NCI-H2196 treated with DMSO at 0.1 percent for 48 hours (cell line): Measurements from ENCODE around the gene MUC5B.
"Not testable (repeated sequence)": the region's sequence is repeated elsewhere in the genome, so short reads cannot be mapped to it uniquely, and the experiment has no call there.

ENCODE experiments used
- DNase-seq: peaks from one replicate; lab custom pipeline; 2025; ENCODE audit not compliant: unreplicated experiment; lab: John Stamatoyannopoulos, UW

The MUC5B gene

DNA sequence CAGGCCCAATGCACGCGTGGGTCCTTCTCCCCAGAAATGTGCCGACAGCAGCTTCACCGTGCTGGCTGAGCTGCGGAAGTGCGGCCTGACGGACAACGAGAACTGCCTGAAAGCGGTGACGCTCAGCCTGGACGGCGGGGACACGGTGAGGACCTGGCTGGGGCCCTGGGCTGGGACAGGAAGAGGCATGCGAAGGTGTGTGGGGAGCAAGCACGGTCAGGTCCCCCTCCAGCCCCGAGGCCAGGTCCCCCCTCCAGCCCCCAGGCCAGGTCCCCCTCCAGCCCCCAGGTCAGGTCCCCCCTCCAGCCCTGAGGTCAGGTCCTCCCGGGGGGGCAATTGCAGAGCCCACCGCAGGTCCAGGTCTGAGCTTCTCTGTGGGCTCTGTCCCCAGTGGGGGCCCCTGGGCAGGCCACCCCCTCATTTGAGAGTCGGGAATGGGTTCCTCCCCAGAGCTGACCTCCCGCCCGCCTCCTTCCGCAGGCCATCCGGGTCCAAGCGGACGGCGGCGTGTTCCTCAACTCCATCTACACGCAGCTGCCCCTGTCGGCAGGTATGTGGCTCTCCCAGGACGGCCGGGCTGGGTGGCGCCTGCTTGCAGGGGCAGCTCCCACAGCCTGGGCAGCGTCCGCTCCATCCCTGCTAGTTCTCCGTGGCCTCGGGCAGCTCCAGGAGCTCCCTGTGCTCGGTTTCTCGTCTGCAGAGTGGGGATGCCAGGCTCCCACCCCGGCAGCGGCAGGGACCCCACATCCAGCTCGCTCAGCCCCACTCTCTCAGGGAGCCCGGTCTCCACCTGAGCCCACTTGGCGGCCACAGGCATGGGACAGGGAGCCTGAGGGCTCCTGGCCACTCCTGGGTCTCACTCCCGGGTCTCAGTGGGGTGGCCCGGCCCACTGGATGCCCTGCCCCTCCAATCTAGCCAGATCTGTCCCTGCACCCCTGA, 7.9 kb downstream of the MUC5B start:
- no peak for DNase-seq

DNA sequence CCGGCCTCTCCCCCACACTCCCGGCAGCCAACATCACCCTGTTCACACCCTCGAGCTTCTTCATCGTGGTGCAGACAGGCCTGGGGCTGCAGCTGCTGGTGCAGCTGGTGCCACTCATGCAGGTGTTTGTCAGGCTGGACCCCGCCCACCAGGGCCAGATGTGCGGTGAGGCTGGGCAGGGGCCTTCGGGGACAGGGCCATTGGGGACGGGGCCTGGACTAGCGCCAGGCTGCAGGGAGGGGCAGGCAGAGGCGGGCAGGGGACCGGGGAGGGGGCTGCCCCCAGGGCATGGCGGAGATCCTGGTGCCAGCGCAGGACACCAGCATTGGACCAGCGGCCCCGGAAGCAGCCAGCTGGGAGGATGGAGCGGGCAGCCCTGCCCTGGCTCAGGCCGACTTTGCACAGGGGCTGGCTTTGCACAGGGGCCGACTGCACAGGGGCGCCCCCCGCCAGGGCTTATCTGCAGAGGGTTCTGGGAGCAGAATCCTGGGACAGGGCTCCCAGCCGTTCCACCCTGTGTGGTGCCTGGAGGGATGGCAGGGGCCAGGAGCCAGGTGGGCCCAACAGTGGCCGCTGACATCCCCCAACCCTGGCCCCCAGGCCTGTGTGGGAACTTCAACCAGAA, 8.6 kb downstream of the MUC5B start:
- no peak for DNase-seq

DNA sequence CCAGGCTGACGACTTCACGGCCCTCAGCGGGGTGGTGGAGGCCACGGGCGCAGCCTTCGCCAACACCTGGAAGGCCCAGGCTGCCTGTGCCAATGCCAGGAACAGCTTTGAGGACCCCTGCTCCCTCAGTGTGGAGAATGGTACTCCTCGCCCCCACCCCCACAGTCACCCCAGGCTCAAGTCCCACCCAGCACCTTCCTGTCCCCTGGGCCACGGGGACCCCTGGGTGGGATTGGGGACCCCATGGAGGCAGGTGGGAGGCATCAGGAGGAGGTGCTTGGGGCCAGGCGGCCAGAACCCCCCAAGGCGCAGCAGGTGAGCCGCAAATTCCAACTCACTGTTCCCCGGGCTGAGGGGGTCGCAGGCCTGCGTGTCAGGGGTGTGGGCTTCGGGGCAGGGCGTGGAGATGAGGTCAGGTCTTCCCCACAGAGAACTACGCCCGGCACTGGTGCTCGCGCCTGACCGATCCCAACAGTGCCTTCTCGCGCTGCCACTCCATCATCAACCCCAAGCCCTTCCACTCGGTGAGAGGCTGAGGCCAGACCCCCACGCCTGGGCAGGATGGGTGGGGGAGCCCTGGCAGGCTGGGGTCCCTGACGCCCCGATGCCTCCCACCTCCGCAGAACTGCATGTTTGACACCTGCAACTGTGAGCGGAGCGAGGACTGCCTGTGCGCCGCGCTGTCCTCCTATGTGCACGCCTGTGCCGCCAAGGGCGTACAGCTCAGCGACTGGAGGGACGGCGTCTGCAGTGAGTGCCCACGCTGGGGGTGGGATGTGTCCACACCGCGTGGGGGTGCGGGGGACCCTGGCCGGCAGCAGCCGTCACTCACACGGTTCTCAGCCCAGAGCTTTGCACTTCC, 9.4 kb downstream of the MUC5B start:
- DNase-seq = no peak

DNA sequence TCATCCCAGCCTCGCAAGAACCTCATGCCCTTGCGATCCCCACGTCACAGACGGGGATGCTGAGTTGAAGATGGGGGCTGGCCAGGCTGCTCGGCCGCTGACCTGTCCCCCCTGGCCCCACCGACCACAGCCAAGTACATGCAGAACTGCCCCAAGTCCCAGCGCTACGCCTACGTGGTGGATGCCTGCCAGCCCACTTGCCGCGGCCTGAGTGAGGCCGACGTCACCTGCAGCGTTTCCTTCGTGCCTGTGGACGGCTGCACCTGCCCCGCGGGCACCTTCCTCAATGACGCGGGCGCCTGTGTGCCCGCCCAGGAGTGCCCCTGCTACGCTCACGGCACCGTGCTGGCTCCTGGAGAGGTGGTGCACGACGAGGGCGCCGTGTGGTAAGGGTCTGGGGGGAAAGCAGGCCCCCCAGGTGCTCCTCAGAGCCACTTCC, 10.0 kb downstream of the MUC5B start:
- DNase-seq = no peak

DNA sequence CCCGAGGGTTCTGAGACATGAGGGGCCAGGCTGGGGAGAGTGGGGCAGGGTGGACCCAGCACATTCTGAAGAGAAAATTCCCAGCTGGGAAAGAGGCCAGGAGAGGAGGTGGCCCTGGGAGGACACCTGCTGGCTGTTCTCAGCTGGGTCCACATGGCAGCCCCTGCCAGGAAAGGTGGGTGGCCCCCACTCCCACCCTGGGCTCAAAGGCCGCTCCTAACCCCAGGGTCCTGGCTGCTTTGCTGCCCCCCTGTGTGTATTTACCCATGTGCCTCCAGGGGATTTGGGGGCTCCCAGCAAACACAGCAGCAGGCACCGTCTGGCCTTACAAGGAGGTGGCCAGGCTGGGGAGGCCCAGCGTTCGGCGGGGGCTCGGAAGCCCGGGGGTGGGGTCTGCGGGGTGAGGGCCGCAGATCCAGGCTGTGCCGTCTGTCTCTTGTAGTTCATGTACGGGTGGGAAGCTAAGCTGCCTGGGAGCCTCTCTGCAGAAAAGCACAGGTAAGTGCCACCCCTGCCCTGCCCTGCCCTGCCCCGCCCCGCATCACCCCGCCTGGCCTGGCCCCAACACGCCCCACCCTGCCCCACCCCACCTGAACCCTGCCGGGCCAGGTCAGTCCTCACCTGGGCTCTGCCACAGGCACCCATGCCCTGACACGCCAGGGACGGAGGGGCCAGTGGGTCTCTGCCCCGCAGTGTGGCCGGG, 10.6 kb downstream of the MUC5B start:
- DNase-seq = no peak

DNA sequence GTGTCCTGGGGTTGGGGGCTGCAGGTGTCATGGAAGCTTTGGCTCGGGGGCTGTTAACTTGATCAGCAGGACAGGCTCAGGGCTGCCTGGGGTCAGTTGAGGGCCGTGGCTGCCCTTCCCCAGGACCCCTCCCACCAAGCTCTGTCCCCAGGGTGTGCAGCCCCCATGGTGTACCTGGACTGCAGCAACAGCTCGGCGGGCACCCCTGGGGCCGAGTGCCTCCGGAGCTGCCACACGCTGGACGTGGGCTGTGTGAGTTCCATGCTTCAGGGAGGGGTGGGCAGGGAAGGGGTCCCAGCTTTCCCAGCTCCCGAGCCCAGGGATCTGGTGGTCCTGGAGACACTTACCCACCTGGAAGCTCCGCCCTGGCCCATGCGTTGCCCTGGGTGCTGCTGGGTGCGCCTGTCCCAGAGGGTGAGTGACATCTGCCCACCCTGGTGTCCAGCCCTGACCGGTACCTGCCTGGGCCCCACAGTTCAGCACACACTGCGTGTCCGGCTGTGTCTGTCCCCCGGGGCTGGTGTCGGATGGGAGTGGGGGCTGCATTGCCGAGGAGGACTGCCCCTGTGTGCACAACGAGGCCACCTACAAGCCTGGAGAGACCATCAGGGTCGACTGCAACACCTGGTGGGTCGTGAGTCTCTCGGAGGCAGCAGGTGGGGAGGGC, 11.3 kb downstream of the MUC5B start:
- DNase-seq = no peak

DNA sequence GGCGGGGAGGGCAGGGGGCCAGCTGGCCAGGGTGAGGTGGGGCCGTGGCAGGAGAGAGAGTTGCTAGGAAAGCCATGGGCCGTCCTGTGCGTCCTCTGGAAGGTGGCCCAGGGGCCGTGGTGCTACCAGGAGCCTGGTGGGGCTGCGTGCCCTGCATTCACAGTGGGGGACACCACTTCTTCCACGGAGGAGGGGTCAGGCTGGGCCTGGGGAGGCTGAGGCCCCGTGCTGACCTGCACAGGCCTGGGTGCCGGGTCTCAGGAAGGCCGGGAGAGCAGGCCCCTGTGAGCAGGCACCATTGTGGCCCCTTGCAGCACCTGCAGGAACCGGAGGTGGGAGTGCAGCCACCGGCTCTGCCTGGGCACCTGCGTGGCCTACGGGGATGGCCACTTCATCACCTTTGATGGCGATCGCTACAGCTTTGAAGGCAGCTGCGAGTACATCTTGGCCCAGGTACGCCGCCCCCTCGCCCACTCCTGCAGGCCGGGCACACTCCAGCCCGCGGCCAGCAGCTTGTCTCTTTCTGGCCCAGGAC, 12.0 kb downstream of the MUC5B start:
- no peak for DNase-seq

DNA sequence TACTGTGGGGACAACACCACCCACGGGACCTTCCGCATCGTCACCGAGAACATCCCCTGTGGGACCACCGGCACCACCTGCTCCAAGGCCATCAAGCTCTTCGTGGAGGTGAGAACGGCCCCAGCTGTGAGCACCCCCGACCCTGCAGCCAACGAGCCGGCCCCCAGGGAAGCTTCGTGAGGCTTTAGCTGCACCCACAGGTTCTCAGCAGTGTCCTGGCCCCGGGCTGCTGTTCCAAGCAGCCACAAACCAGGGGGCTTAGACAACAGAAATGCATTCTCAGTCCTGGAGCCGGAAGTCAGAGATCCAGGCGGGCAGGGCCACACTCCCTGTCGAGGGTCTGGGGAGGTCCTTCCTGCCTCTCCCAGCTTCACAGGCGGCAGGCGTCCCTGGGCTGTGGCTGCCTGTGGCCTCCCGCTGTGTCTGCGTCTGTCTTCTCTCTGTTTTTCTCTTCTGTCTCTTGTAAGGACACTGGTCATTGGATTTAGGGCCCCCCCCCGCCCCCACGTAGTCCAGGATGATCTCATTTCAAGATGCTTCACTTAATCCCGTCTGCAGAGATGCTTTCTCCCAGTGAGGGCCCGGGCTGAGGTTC, 12.5 kb downstream of the MUC5B start:
- no peak for DNase-seq

DNA sequence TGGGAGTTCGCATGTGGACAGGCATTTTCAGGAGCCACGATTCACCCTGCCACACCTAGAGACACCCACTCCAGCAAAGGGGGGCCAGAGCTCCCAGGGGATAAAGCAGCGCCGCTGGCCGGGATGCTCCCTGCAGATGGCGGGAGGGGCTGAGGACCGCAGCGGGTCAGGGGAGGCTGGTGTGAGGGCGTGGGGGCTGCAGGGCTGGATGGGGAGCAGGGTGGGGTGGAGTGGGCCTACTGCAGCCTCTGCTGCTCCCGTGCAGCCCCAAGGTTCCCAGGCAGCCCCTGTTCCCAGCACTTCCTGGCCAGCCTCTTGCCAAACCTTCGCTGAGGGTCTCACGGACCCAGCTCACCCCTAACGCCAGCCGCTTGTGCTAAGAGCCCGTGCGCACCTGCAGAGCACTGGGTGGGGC, 13.0 kb downstream of the MUC5B start:
- DNase-seq = no peak

DNA sequence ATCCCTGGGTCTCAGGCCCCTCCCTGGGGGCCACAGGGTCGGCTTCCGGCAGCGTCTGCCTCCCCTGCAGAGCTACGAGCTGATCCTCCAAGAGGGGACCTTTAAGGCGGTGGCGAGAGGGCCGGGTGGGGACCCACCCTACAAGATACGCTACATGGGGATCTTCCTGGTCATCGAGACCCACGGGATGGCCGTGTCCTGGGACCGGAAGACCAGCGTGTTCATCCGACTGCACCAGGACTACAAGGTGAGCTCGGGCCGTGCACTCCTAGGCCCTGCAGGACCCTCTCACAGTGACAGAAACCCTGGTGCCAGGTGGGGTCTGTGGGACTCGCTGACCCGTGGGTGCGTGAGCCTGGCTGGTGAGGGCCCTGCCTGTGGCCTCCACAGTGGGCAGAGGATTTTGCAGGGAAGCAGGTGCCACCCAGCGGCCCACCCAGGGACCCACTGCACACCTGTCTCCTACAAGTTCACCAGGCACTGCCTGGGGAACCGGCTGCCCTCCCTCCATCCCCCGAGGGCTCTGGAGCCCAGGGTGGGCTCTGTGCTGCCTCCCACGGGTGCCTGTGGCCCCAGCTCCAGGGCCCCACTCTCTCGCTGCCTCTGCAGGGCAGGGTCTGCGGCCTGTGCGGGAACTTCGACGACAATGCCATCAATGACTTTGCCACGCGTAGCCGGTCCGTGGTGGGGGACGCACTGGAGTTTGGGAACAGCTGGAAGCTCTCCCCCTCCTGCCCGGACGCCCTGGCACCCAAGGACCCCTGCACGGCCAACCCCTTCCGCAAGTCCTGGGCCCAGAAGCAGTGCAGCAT, 13.7 kb downstream of the MUC5B start:
- DNase-seq = no peak

DNA sequence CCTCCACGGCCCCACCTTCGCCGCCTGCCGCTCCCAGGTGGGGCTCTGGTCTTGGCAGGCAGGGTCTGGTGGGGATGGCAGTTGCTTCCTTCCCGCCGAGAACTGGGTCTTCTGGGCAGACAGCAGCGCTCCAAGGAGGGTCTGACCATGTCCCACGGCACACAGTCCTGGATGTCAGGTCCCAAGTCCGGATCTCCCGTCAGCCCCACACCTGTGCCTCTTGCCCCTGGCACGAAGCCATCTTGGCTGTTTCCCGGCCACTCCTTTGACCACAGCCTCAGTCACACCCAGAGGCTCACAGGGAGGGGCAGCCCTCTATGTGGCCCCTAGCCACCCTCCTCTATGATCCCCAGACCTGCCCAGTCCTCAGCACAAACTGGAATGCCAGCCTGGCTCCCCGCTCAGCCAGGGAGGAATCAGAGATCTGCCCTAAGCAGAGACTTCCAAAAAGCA, 14.3 kb downstream of the MUC5B start:
- no peak for DNase-seq

DNA sequence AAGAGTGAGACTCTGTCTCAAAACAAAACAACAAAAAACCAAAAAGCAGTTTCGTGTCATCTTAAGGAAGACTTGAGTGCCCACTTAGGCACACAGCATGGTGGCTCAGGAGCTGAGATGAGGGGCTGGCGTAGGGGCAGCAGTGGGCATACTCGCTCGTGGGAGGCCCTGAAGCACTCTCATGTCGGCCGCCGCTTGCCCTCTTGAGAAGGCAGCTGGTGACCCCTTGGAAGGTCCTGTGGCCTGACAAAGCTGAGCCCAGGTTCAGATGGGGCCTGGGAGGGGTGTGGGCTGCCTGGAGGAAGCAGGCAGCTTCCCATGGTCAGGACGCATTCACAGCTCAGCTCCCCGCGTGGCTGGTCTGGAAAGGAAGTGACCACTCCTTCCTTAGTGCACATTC, 15.0 kb downstream of the MUC5B start:
- DNase-seq = no peak

DNA sequence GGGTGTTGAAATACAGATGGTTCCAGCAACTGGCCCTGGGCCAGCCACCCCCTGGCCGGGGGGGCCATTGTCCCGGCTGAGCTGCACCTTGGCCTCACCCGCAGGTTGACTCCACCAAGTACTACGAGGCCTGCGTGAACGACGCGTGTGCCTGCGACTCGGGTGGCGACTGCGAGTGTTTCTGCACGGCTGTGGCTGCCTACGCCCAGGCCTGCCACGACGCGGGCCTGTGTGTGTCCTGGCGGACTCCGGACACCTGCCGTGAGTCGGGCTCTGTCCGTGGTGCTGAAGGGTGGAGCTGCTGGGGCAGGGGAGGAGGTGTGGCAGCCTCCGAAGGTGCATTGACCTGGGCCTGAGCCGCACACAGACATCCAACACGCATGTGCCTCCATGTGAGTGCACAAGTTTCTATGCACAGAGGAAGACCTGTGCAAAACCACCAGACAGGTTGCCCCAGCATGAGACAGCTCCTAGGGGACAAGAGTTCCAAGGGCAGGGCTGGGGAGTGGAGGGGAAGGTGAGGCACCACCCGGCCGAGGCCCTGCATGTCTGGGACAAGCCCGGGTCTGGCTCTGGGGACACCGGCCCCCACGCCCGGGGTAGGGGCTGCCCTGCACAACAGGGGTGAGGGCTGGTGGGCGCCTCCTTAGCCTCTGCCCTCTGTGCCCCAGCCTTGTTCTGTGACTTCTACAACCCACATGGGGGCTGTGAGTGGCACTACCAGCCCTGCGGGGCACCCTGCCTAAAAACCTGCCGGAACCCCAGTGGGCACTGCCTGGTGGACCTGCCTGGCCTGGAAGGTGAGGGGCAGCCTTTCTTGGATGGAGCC, 16.1 kb downstream of the MUC5B start:
- no peak for DNase-seq

DNA sequence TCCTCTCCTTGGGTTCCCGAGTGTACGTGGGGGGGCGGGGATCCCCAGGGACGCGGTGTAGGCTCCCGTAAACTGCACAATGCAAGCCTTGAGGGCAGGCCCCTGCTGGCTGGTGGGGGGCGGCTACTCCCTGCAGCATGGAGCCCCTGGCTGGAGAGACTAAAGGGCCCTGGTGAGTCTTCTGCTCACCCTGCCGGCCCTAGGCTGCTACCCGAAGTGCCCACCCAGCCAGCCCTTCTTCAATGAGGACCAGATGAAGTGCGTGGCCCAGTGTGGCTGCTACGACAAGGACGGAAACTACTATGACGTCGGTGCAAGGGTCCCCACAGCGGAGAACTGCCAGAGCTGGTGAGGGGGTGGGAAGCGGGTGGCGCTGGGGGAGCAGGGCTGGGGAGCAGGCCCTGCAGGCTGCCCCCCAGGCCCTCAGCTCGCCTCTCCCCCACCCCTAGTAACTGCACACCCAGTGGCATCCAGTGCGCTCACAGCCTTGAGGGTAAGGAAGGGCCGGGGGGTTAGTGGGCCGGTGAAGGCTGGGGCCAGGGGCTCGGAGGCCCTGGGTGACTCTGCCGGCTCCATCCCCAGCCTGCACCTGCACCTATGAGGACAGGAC, 16.8 kb downstream of the MUC5B start:
- no peak for DNase-seq

DNA sequence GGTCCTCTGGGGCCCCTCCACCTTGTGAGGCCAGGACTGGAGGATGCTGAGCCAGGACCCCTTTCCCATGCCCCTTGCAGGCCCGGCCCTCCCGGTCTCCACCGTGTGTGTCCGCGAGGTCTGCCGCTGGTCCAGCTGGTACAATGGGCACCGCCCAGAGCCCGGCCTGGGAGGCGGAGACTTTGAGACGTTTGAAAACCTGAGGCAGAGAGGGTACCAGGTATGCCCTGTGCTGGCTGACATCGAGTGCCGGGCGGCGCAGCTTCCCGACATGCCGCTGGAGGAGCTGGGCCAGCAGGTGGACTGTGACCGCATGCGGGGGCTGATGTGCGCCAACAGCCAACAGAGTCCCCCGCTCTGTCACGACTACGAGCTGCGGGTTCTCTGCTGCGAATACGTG, 17.9 kb downstream of the MUC5B start:
- no peak for DNase-seq

DNA sequence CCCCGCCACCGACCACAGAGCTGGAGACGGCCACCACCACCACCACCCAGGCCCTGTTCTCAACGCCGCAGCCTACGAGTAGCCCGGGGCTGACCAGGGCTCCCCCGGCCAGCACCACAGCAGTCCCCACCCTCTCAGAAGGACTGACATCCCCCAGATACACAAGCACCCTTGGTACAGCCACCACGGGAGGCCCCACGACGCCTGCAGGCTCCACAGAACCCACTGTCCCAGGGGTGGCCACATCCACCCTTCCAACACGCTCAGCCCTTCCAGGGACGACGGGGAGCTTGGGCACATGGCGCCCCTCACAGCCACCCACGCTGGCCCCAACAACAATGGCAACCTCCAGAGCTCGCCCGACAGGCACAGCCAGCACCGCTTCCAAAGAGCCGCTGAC, 18.8 kb downstream of the MUC5B start:
- no peak for DNase-seq

DNA sequence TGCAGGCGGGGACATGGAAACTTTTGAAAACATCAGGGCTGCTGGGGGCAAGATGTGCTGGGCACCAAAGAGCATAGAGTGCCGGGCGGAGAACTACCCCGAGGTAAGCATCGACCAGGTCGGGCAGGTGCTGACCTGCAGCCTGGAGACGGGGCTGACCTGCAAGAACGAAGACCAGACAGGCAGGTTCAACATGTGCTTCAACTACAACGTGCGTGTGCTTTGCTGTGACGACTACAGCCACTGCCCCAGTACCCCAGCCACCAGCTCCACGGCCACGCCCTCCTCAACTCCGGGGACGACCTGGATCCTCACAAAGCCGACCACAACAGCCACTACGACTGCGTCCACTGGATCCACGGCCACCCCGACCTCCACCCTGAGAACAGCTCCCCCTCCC, 19.4 kb downstream of the MUC5B start:
- no peak for DNase-seq

DNA sequence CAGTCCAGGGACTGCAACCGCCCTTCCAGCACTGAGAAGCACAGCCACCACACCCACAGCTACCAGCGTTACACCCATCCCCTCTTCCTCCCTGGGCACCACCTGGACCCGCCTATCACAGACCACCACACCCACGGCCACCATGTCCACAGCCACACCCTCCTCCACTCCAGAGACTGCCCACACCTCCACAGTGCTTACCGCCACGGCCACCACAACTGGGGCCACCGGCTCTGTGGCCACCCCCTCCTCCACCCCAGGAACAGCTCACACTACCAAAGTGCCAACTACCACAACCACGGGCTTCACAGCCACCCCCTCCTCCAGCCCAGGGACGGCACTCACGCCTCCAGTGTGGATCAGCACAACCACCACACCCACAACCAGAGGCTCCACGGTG, 19.9 kb downstream of the MUC5B start:
- not testable (repeated sequence) for DNase-seq
